HG03378 (cell line): ENCODE results near the gene NUP210.

Source experiments
- ATAC-seq: cut with Tn5 transposase; IDR thresholded peaks from one replicate; pipeline ENCODE4 v1.9.1; 2021; ENCODE audit warnings: mild to moderate bottlenecking, moderate library complexity; ENCODE audit not compliant: unreplicated experiment

Gene NUP210

GRCh38 chr3:13329746-13330145, 90.4 kb downstream of the NUP210 start:
- ATAC-seq: no peak

- ATAC-seq: no peak
Measured at GRCh38 chr3:13325892-13326443, 94.2 kb downstream of the NUP210 start.

- ATAC-seq: no peak
Measured at GRCh38 chr3:13324835-13325501, 95.2 kb downstream of the NUP210 start.

- no peak for ATAC-seq
Measured at GRCh38 chr3:13323822-13324221, 96.3 kb downstream of the NUP210 start.

GRCh38 chr3:13322324-13322723, 97.8 kb downstream of the NUP210 start:
- no peak for ATAC-seq

- ATAC-seq: no peak
Measured at GRCh38 chr3:13319564-13320220, 100.4 kb downstream of the NUP210 start.

GRCh38 chr3:13318626-13319470, 101.3 kb downstream of the NUP210 start:
- ATAC-seq: no peak

GRCh38 chr3:13317596-13318320, 102.4 kb downstream of the NUP210 start:
- ATAC-seq: no peak

- ATAC-seq: no peak
Measured at GRCh38 chr3:13316603-13317002, 103.5 kb downstream of the NUP210 start.

- ATAC-seq: no peak
Measured at GRCh38 chr3:13314877-13315276, 105.2 kb downstream of the NUP210 start.

GRCh38 chr3:13313813-13314212, 106.3 kb downstream of the NUP210 start:
- no peak for ATAC-seq

- ATAC-seq: no peak
Measured at GRCh38 chr3:13309004-13309403, 111.1 kb downstream of the NUP210 start.

- no peak for ATAC-seq
Measured at GRCh38 chr3:13308380-13308801, 111.7 kb downstream of the NUP210 start.

GRCh38 chr3:13307041-13307440, 113.1 kb downstream of the NUP210 start:
- no peak for ATAC-seq

GRCh38 chr3:13305623-13306022, 114.5 kb downstream of the NUP210 start:
- ATAC-seq: no peak

- no peak for ATAC-seq
Measured at GRCh38 chr3:13303410-13303809, 116.7 kb downstream of the NUP210 start.

GRCh38 chr3:13301286-13301987, 118.7 kb downstream of the NUP210 start:
- ATAC-seq: peak; percentile 68

- ATAC-seq: no peak
Measured at GRCh38 chr3:13300546-13301285, 119.4 kb downstream of the NUP210 start.

GRCh38 chr3:13299531-13300155, 120.5 kb downstream of the NUP210 start:
- no peak for ATAC-seq
